ENCODE data around the gene SPRR1B. TPM values are rescaled to one million over a fixed set of nuclear protein-coding genes. Genes with fewer than 3 reads are reported as not detected.

Gene SPRR1B
- total and polyA plus RNA-seq, 10 of the 15 experiments (the other 5 are each of a cell fraction or from before 2014, with no cell fraction given), result not detected

DNA sequence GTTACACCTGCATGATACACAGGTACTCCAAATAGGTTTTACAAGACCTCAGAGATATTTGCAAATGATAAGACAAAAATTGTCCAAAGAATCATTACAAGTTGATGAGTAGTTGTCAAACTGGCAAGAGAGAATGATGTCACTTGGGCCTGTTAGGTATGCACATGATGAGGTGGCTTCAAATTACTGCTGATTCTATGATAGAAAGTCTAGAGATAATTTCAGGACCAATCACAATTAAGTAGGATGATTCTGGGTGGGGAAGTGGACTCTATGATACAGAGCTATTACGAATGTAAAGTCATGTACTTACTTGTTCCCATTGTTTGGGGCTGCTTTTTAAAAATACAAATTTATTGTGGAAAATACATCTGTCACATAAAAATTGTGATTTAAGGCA is 5.2 kb upstream of the SPRR1B start:
- no peak overlapping the region for H2AFZ ChIP-seq (ENCODE audit: control insufficient read depth, low read depth, low read length)
- no peak for ATAC-seq
- H3K4me3 ChIP-seq, result no peak overlapping the region
- no peaks in the 10 kb centered on the region for H3K9me3 ChIP-seq (replicated peaks; ENCODE audit: control insufficient read depth, insufficient read depth, low read length)
- H3K4me2 ChIP-seq (ENCODE audit: control insufficient read depth, insufficient read depth), result no peak overlapping the region
- H3K79me2 ChIP-seq (ENCODE audit: control insufficient read depth, insufficient read depth, low read length), result no peaks in the 10 kb centered on the region
- H3K27me3 ChIP-seq (replicated peaks in 1 of 2; ENCODE audit: control insufficient read depth in 2 of 2, insufficient read depth in 2 of 2, low read length in 1 of 2), result no peaks in the 10 kb centered on the region
- SMC1A ChIA-PET (ENCODE audit: uncharacterized antibody, unreplicated experiment), result no interaction called here
- H3K27ac ChIP-seq (ENCODE audit: control insufficient read depth, insufficient read depth), result no peak overlapping the region
- no peak for DNase-seq (ENCODE audit: low read depth, low spot score)
- intact Hi-C loops (cut with micrococcal nuclease; ENCODE audit: unreplicated experiment) (no loop called here), in situ Hi-C loops (cut with MboI) (no loop called here)
- BruUV-seq (replicated peaks), result no TSS peak
- TF ChIP-seq, protein P1, sequence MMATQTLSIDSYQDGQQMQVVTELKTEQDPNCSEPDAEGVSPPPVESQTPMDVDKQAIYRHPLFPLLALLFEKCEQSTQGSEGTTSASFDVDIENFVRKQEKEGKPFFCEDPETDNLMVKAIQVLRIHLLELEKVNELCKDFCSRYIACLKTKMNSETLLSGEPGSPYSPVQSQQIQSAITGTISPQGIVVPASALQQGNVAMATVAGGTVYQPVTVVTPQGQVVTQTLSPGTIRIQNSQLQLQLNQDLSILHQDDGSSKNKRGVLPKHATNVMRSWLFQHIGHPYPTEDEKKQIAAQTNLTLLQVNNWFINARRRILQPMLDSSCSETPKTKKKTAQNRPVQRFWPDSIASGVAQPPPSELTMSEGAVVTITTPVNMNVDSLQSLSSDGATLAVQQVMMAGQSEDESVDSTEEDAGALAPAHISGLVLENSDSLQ (IDR thresholded peaks at IDR 0.05), result no peak
- TF ChIP-seq ATF7 (IDR thresholded peaks at IDR 0.05; ENCODE audit: low read depth) (no peak), HDAC6 (IDR thresholded peaks at IDR 0.05; ENCODE audit: unreplicated experiment) (no peak)
- TF ChIP-seq, protein P2, sequence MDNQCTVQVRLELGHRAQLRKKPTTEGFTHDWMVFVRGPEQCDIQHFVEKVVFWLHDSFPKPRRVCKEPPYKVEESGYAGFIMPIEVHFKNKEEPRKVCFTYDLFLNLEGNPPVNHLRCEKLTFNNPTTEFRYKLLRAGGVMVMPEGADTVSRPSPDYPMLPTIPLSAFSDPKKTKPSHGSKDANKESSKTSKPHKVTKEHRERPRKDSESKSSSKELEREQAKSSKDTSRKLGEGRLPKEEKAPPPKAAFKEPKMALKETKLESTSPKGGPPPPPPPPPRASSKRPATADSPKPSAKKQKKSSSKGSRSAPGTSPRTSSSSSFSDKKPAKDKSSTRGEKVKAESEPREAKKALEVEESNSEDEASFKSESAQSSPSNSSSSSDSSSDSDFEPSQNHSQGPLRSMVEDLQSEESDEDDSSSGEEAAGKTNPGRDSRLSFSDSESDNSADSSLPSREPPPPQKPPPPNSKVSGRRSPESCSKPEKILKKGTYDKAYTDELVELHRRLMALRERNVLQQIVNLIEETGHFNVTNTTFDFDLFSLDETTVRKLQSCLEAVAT (IDR thresholded peaks at IDR 0.05), result no peak
- no peaks in the 10 kb centered on the region for H3K4me1 ChIP-seq (ENCODE audit: control insufficient read depth, insufficient read depth, low read length)
- no peaks in the 10 kb centered on the region for H3K36me3 ChIP-seq (ENCODE audit: control insufficient read depth in 2 of 2, insufficient read depth in 2 of 2, low read length in 1 of 2)
- RAD21 ChIA-PET (ENCODE audit: unreplicated experiment), result no interaction called here
- POLR2A ChIA-PET, result no interaction called here
- H4K20me1 ChIP-seq (ENCODE audit: control insufficient read depth, insufficient read depth), result no peaks in the 10 kb centered on the region
- CTCF ChIA-PET, result no interaction called here
- WGBS (ENCODE audit: insufficient coverage, insufficient replicate concordance, low lambda C conversion rate, missing lambda C conversion rate), result 0% methylated on average over 1 of the region's 1 CpG
- no peak overlapping the region for H3K9ac ChIP-seq (ENCODE audit: control insufficient read depth, insufficient read depth, low read length)
- FAIRE-seq, result no peak

DNA sequence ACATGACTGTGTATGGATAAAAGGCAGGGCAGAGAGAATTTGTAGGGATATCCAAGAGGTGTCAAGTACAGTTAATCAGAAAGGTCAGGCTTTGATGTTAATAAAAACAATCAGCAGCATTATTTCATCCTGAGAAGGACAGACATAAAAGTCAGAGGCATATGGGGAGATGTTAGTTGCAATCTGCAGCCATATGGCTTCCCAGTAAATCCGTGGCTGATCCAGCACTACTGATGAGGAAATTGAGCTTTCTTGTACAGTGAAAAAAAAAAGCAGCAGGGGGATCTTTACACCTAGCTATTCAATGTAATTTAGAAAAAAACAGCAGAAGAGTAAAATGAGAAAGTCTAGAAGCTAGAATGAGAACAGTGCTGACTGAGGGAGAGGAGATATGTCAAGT is 2.2 kb upstream of the SPRR1B start:
- no peaks in the 10 kb centered on the region for H4K20me1 ChIP-seq (ENCODE audit: control insufficient read depth, insufficient read depth)
- FAIRE-seq (no peak), DNase-seq (ENCODE audit: low read depth, low spot score) (no peak), ATAC-seq (no peak)
- no peak overlapping the region for H3K9ac ChIP-seq (ENCODE audit: control insufficient read depth, insufficient read depth, low read length)
- ChIA-PET POLR2A (no interaction called here), CTCF (interaction anchor here (0.9 to 2.5 kb wide), 2 partner anchors 48 to 164 kb away, joined by 3 to 8 read pairs; no protein-coding TSS in a partner anchor), RAD21 (ENCODE audit: unreplicated experiment) (no interaction called here), SMC1A (ENCODE audit: uncharacterized antibody, unreplicated experiment) (no interaction called here)
- no TSS peak for BruUV-seq (replicated peaks)
- H3K4me1 ChIP-seq (ENCODE audit: control insufficient read depth, insufficient read depth, low read length), result no peaks in the 10 kb centered on the region
- H3K27me3 ChIP-seq (replicated peaks in 1 of 2; ENCODE audit: control insufficient read depth in 2 of 2, insufficient read depth in 2 of 2, low read length in 1 of 2), result no peaks in the 10 kb centered on the region
- H2AFZ ChIP-seq (ENCODE audit: control insufficient read depth, low read depth, low read length), result no peak overlapping the region
- no peak overlapping the region for H3K4me2 ChIP-seq (ENCODE audit: control insufficient read depth, insufficient read depth)
- H3K27ac ChIP-seq (ENCODE audit: control insufficient read depth, insufficient read depth), result no peak overlapping the region
- H3K9me3 ChIP-seq (replicated peaks; ENCODE audit: control insufficient read depth, insufficient read depth, low read length), result no peaks in the 10 kb centered on the region
- 5% methylated on average over 1 of the region's 1 CpG for WGBS (ENCODE audit: insufficient coverage, insufficient replicate concordance, low lambda C conversion rate, missing lambda C conversion rate)
- intact Hi-C loops (cut with micrococcal nuclease; ENCODE audit: unreplicated experiment) (no loop called here), in situ Hi-C loops (cut with MboI) (no loop called here)
- no peaks in the 10 kb centered on the region for H3K36me3 ChIP-seq (ENCODE audit: control insufficient read depth in 2 of 2, insufficient read depth in 2 of 2, low read length in 1 of 2)
- H3K4me3 ChIP-seq, result no peak overlapping the region
- H3K79me2 ChIP-seq (ENCODE audit: control insufficient read depth, insufficient read depth, low read length), result no peaks in the 10 kb centered on the region
- TF ChIP-seq NRF1 (conservative IDR thresholded peaks at IDR 0.05; ENCODE audit: low read depth, low read length) (no peak), MEF2B (IDR thresholded peaks at IDR 0.05; ENCODE audit: partially characterized antibody, poor library complexity, severe bottlenecking) (no peak), TCF7 (IDR thresholded peaks at IDR 0.05; ENCODE audit: borderline replicate concordance) (no peak), RBBP5 (conservative IDR thresholded peaks at IDR 0.05) (no peak), CBX5 (IDR thresholded peaks at IDR 0.05; ENCODE audit: low read depth) (no peak)
- TF ChIP-seq, protein P3, sequence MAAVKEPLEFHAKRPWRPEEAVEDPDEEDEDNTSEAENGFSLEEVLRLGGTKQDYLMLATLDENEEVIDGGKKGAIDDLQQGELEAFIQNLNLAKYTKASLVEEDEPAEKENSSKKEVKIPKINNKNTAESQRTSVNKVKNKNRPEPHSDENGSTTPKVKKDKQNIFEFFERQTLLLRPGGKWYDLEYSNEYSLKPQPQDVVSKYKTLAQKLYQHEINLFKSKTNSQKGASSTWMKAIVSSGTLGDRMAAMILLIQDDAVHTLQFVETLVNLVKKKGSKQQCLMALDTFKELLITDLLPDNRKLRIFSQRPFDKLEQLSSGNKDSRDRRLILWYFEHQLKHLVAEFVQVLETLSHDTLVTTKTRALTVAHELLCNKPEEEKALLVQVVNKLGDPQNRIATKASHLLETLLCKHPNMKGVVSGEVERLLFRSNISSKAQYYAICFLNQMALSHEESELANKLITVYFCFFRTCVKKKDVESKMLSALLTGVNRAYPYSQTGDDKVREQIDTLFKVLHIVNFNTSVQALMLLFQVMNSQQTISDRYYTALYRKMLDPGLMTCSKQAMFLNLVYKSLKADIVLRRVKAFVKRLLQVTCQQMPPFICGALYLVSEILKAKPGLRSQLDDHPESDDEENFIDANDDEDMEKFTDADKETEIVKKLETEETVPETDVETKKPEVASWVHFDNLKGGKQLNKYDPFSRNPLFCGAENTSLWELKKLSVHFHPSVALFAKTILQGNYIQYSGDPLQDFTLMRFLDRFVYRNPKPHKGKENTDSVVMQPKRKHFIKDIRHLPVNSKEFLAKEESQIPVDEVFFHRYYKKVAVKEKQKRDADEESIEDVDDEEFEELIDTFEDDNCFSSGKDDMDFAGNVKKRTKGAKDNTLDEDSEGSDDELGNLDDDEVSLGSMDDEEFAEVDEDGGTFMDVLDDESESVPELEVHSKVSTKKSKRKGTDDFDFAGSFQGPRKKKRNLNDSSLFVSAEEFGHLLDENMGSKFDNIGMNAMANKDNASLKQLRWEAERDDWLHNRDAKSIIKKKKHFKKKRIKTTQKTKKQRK (IDR thresholded peaks at IDR 0.05; ENCODE audit: low read depth, low read length), result no peak
- TF ChIP-seq, protein P4, sequence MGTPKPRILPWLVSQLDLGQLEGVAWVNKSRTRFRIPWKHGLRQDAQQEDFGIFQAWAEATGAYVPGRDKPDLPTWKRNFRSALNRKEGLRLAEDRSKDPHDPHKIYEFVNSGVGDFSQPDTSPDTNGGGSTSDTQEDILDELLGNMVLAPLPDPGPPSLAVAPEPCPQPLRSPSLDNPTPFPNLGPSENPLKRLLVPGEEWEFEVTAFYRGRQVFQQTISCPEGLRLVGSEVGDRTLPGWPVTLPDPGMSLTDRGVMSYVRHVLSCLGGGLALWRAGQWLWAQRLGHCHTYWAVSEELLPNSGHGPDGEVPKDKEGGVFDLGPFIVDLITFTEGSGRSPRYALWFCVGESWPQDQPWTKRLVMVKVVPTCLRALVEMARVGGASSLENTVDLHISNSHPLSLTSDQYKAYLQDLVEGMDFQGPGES (IDR thresholded peaks at IDR 0.05), result no peak
